ENCODE measurements around the gene GBP4.

Gene GBP4

DNA sequence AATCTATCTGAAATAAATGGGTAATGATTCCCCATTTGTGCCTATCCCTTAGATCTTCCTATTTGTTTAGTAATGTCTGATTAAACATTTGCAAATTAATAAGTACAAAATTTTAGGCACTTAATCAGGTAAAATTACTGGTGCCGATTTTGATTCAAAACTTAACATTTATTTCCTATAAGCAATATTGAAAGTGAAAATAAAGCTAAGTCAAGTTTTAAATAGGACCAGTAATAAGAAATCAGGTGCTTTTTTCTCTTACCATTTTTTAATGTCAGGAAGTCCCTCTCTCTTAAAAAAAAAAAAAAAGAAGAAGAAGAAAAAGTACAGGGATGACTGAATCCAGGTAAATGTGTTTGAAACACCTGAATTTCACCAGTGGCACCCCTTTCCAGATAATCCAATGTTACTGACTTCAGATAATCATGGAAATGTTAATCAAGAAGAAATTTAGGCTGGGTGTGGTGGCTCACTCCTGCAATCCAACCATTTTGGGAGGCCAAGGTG, 836 bp upstream of the GBP4 start:
- Histone ChIP-seq H3K9me3 (ENCODE audit: control insufficient read depth, low read length) (no peaks in the 10 kb centered on the region), H3K36me3 (ENCODE audit: control insufficient read depth, insufficient read depth, low read length) (no peaks in the 10 kb centered on the region), H3K9ac (ENCODE audit: low read length) (peak overlapping the region; percentile 72), H3K4me1 (ENCODE audit: control insufficient read depth, insufficient read depth, low read length) (no peaks in the 10 kb centered on the region), H3K4me3 (ENCODE audit: low read length) (peak overlapping the region; percentile 61), H3K27me3 (ENCODE audit: control insufficient read depth, insufficient read depth, low read length) (no peaks in the 10 kb centered on the region)

DNA sequence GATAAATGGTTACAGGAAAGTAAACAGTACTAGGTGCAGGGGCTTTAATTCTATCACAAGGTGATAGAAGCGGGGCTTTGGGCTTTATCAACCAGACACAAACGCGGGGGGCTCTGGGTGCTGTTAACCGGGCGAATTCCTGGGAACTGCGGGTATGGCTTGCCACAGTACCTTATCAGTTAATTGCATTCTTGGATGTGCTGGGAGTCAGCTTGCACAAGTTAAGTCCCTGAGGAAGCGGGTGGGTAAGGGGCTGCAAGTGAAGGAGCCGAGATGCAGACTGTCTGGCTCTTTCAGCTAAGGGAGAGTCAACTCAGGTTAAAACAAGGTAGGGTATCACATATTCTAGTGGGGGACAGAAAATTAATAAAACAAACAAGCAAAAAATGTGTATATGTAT, 661 bp downstream of the GBP4 start:
- Histone ChIP-seq H3K9ac (ENCODE audit: low read length) (peak overlapping the region; percentile 72), H3K4me1 (ENCODE audit: control insufficient read depth, insufficient read depth, low read length) (no peaks in the 10 kb centered on the region)

GRCh38 chr1:89195476-89195875, 3.3 kb downstream of the GBP4 start:
- Histone ChIP-seq H3K9ac (ENCODE audit: low read length) (no peak overlapping the region), H3K4me3 (ENCODE audit: low read length) (no peak overlapping the region), H3K27me3 (ENCODE audit: control insufficient read depth, insufficient read depth, low read length) (no peaks in the 10 kb centered on the region), H3K9me3 (ENCODE audit: control insufficient read depth, low read length) (no peaks in the 10 kb centered on the region), H3K4me1 (ENCODE audit: control insufficient read depth, insufficient read depth, low read length) (no peaks in the 10 kb centered on the region), H3K36me3 (ENCODE audit: control insufficient read depth, insufficient read depth, low read length) (no peaks in the 10 kb centered on the region)

More for the DNA sequence above, 661 bp downstream of the GBP4 start:
- no peaks in the 10 kb centered on the region for H3K9me3 ChIP-seq (ENCODE audit: control insufficient read depth, low read length)
- H3K36me3 ChIP-seq (ENCODE audit: control insufficient read depth, insufficient read depth, low read length), result no peaks in the 10 kb centered on the region
- H3K27me3 ChIP-seq (ENCODE audit: control insufficient read depth, insufficient read depth, low read length), result no peaks in the 10 kb centered on the region
- H3K4me3 ChIP-seq (ENCODE audit: low read length), result peak overlapping the region; percentile 61

- H3K36me3 ChIP-seq (ENCODE audit: control insufficient read depth, insufficient read depth, low read length), result no peaks in the 10 kb centered on the region
- H3K4me1 ChIP-seq (ENCODE audit: control insufficient read depth, insufficient read depth, low read length), result no peaks in the 10 kb centered on the region
- H3K4me3 ChIP-seq (ENCODE audit: low read length), result no peak overlapping the region
- no peaks in the 10 kb centered on the region for H3K27me3 ChIP-seq (ENCODE audit: control insufficient read depth, insufficient read depth, low read length)
- H3K9ac ChIP-seq (ENCODE audit: low read length), result no peak overlapping the region
- H3K9me3 ChIP-seq (ENCODE audit: control insufficient read depth, low read length), result no peaks in the 10 kb centered on the region
Measured at GRCh38 chr1:89191314-89191713, 7.4 kb downstream of the GBP4 start.

- Histone ChIP-seq H3K4me1 (ENCODE audit: control insufficient read depth, insufficient read depth, low read length) (no peaks in the 10 kb centered on the region), H3K27me3 (ENCODE audit: control insufficient read depth, insufficient read depth, low read length) (no peaks in the 10 kb centered on the region), H3K9ac (ENCODE audit: low read length) (no peak overlapping the region), H3K9me3 (ENCODE audit: control insufficient read depth, low read length) (no peaks in the 10 kb centered on the region), H3K4me3 (ENCODE audit: low read length) (no peak overlapping the region), H3K36me3 (ENCODE audit: control insufficient read depth, insufficient read depth, low read length) (no peaks in the 10 kb centered on the region)
Measured at GRCh38 chr1:89190017-89190416, 8.7 kb downstream of the GBP4 start.

DNA sequence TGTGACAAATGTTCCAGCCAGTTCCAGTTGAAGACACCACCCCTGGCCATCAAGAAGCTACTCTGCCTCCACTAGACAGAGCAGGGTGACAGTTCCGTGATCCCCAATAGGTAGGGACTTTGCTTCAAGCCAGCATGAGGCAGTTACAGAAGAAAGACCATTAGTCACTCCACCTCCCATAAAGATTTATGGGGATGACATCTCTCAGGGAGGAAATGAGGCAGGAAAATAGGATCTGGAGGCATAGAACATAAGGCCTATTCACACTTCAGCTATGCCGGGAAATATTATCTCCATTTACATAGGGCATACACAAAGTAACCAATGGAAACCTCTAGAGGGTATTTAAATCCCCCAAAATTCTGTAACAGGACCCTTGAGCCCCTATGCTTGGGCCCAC, 19.4 kb downstream of the GBP4 start:
- Histone ChIP-seq H3K4me3 (ENCODE audit: low read length) (no peak overlapping the region), H3K27me3 (ENCODE audit: control insufficient read depth, insufficient read depth, low read length) (no peaks in the 10 kb centered on the region), H3K9ac (ENCODE audit: low read length) (no peak overlapping the region), H3K9me3 (ENCODE audit: control insufficient read depth, low read length) (no peaks in the 10 kb centered on the region), H3K36me3 (ENCODE audit: control insufficient read depth, insufficient read depth, low read length) (no peaks in the 10 kb centered on the region), H3K4me1 (ENCODE audit: control insufficient read depth, insufficient read depth, low read length) (no peaks in the 10 kb centered on the region)

- H3K4me1 ChIP-seq (ENCODE audit: control insufficient read depth, insufficient read depth, low read length), result no peaks in the 10 kb centered on the region
- H3K9me3 ChIP-seq (ENCODE audit: control insufficient read depth, low read length), result no peaks in the 10 kb centered on the region
- no peak overlapping the region for H3K9ac ChIP-seq (ENCODE audit: low read length)
- no peaks in the 10 kb centered on the region for H3K27me3 ChIP-seq (ENCODE audit: control insufficient read depth, insufficient read depth, low read length)
- no peaks in the 10 kb centered on the region for H3K36me3 ChIP-seq (ENCODE audit: control insufficient read depth, insufficient read depth, low read length)
- no peak overlapping the region for H3K4me3 ChIP-seq (ENCODE audit: low read length)
Measured at GRCh38 chr1:89176971-89177370, 21.8 kb downstream of the GBP4 start.

DNA sequence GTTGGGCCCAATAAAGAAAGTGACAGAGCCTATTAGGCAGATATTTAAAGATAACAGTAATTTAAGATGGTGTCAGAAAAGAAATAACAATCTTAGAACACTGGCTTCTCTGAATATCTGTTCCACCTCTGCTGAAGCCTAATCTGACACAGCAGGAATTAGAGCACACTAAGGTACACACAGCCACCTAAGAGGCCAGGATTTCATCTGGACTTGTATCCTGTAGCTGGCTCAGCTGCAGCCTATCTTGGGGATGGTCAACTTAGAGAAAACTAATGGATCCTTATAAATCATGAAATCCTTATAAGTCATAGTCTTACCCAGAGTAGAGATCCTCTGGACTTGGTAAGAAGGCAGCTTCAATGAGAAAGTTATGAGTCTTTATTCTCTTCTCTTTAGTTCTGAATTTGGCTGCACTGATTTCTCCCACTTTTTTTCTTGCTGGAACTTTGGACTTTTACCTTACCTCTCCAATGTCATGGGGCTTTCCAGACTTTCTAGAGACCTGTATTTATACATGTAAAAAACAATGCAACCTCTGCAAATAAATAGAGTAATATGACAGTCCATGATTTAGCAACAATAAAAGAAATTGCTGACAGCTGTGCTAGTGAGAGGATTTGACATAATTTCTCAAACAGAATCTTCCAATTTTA, 23.0 kb downstream of the GBP4 start, which contains the start of gene GBP7:
Gene GBP7, minus strand, starts transcription at position 403 of the 656 bp plus-strand sequence. CDS start 4,068 bp downstream, outside the sequence.
- H3K4me1 ChIP-seq (ENCODE audit: control insufficient read depth, insufficient read depth, low read length), result no peaks in the 10 kb centered on the region

DNA sequence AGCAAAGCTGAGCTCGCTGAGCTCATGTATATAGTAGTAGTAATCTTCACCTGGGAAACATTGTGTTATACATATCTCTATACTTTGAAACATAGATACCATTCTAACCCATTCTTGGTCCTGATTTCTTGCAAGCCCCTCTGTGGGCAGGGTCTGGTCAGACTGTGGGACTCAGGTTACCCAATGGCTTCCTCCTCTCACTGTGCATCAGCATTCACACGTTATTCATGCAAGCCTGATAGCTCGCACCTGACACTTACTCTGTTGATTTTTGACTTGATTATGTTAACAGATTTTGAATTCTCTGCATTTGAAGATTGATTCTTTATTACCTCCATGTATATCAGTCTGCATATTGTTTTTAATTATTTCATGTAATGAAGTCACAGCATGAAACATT, 24.3 kb downstream of the GBP4 start:
- no peaks in the 10 kb centered on the region for H3K27me3 ChIP-seq (ENCODE audit: control insufficient read depth, insufficient read depth, low read length)
- no peak overlapping the region for H3K4me3 ChIP-seq (ENCODE audit: low read length)
- H3K36me3 ChIP-seq (ENCODE audit: control insufficient read depth, insufficient read depth, low read length), result no peaks in the 10 kb centered on the region
- no peaks in the 10 kb centered on the region for H3K4me1 ChIP-seq (ENCODE audit: control insufficient read depth, insufficient read depth, low read length)
- no peak overlapping the region for H3K9ac ChIP-seq (ENCODE audit: low read length)
- H3K9me3 ChIP-seq (ENCODE audit: control insufficient read depth, low read length), result no peaks in the 10 kb centered on the region

More for the DNA sequence above, 23.0 kb downstream of the GBP4 start, which contains the start of gene GBP7:
- Histone ChIP-seq H3K9me3 (ENCODE audit: control insufficient read depth, low read length) (no peaks in the 10 kb centered on the region), H3K27me3 (ENCODE audit: control insufficient read depth, insufficient read depth, low read length) (no peaks in the 10 kb centered on the region), H3K9ac (ENCODE audit: low read length) (no peak within 1 kb of the TSS), H3K4me3 (ENCODE audit: low read length) (no peak within 1 kb of the TSS), H3K36me3 (ENCODE audit: control insufficient read depth, insufficient read depth, low read length) (no peaks in the 10 kb centered on the region)

GRCh38 chr1:89172468-89173143, 26.1 kb downstream of the GBP4 start:
- H3K4me3 ChIP-seq (ENCODE audit: low read length), result no peak overlapping the region

DNA sequence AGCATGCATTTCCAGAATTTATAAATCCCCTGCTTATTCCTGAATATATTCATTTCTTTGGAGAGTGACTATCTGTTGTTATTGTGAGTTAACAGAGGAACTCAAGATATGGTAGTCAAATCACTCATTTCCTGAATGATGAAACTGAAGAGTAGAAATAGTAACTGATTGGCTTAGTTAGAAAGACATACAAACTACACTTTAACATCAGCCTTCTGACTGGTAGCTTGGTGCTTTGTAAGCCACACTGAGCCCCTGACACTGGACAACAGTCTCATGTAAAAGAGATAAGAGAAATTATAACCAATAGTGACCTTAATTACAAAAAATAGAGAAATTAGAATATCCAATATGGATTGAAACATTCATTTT, 27.7 kb downstream of the GBP4 start:
- Histone ChIP-seq H3K27me3 (ENCODE audit: control insufficient read depth, insufficient read depth, low read length) (no peaks in the 10 kb centered on the region), H3K36me3 (ENCODE audit: control insufficient read depth, insufficient read depth, low read length) (no peaks in the 10 kb centered on the region), H3K9me3 (ENCODE audit: control insufficient read depth, low read length) (no peaks in the 10 kb centered on the region), H3K4me1 (ENCODE audit: control insufficient read depth, insufficient read depth, low read length) (no peaks in the 10 kb centered on the region), H3K9ac (ENCODE audit: low read length) (no peak overlapping the region), H3K4me3 (ENCODE audit: low read length) (no peak overlapping the region)

More at GRCh38 chr1:89172468-89173143, 26.1 kb downstream of the GBP4 start:
- no peaks in the 10 kb centered on the region for H3K27me3 ChIP-seq (ENCODE audit: control insufficient read depth, insufficient read depth, low read length)
- H3K4me1 ChIP-seq (ENCODE audit: control insufficient read depth, insufficient read depth, low read length), result no peaks in the 10 kb centered on the region
- no peaks in the 10 kb centered on the region for H3K36me3 ChIP-seq (ENCODE audit: control insufficient read depth, insufficient read depth, low read length)
- H3K9ac ChIP-seq (ENCODE audit: low read length), result no peak overlapping the region
- no peaks in the 10 kb centered on the region for H3K9me3 ChIP-seq (ENCODE audit: control insufficient read depth, low read length)
